Tibial nerve (tissue), 4 donors: ENCODE results near the gene SUGP1.

Source experiments
- EP300 ChIP-seq, 2 donors: sonication (generic); formaldehyde crosslinking; IDR thresholded peaks; one replicate each; pipeline ENCODE4 v1.6.1; 2017; ENCODE audit warnings: antibody characterized with exemption in 2 of 2, mild to moderate bottlenecking in 1 of 2
- POLR2A ChIP-seq, 2 donors: fragments of 450-650 bp; IDR thresholded peaks; one replicate each; pipeline ENCODE4 v1.6.1; 2017; ENCODE audit warnings: antibody characterized with exemption in 2 of 2, mild to moderate bottlenecking in 2 of 2, moderate library complexity in 2 of 2
- TF ChIP-seq, protein P1 (sequence below), 5 experiments: fragments of 200-600 bp in 3 of 5; fragments of 450-650 bp in 2 of 5; sonication (generic) in 3 of 5; IDR thresholded peaks; one replicate each; pipeline ENCODE4 v1.5.1; 2016 to 2019; ENCODE audit warnings: antibody characterized with exemption in 5 of 5, mild to moderate bottlenecking in 3 of 5, moderate library complexity in 2 of 5

DNA sequence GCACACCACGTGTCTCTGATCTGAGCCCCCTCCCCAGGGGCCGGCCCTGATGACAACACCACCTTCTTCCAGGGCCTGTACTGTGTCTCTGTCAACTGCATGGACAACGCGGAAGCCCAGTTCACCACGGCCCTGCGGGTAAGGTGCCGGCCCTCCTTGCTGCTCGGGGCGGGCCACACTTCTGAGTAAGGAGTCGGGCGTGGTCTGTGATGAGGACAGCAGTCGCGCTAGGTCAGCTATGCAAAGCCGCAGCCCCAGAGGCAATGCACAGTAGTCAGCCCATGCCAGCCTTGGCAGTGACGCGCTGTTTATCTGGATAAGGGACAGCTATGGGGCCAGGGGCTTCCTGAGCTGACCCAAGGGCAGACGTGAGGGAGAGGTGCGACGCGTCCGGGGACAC, 24.9 kb upstream of the SUGP1 start:
- TF ChIP-seq, protein P1, sequence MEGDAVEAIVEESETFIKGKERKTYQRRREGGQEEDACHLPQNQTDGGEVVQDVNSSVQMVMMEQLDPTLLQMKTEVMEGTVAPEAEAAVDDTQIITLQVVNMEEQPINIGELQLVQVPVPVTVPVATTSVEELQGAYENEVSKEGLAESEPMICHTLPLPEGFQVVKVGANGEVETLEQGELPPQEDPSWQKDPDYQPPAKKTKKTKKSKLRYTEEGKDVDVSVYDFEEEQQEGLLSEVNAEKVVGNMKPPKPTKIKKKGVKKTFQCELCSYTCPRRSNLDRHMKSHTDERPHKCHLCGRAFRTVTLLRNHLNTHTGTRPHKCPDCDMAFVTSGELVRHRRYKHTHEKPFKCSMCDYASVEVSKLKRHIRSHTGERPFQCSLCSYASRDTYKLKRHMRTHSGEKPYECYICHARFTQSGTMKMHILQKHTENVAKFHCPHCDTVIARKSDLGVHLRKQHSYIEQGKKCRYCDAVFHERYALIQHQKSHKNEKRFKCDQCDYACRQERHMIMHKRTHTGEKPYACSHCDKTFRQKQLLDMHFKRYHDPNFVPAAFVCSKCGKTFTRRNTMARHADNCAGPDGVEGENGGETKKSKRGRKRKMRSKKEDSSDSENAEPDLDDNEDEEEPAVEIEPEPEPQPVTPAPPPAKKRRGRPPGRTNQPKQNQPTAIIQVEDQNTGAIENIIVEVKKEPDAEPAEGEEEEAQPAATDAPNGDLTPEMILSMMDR (IDR thresholded peaks at IDR 0.05): no peak
- TF ChIP-seq POLR2A (IDR thresholded peaks at IDR 0.05): no peak
- no peak for TF ChIP-seq EP300 (IDR thresholded peaks at IDR 0.05)
